GM18858 (cell line): ENCODE results near the gene STUM.
"Not testable (repeated sequence)": the region's sequence is repeated elsewhere in the genome, so short reads cannot be mapped to it uniquely, and the experiment has no call there.

Source experiments
- ATAC-seq: cut with Tn5 transposase; IDR thresholded peaks from one replicate; pipeline ENCODE4 v1.9.1; 2021; ENCODE audit not compliant: unreplicated experiment

Gene STUM

GRCh38 chr1:226580625-226581270, 32.2 kb downstream of the STUM start:
- ATAC-seq = no peak

- ATAC-seq = no peak
Measured at GRCh38 chr1:226581650-226582330, 33.2 kb downstream of the STUM start.

GRCh38 chr1:226582966-226583365, 34.4 kb downstream of the STUM start:
- ATAC-seq = no peak

- ATAC-seq = no peak
Measured at GRCh38 chr1:226584164-226584563, 35.6 kb downstream of the STUM start.

GRCh38 chr1:226586116-226586515, 37.6 kb downstream of the STUM start:
- no peak for ATAC-seq

DNA sequence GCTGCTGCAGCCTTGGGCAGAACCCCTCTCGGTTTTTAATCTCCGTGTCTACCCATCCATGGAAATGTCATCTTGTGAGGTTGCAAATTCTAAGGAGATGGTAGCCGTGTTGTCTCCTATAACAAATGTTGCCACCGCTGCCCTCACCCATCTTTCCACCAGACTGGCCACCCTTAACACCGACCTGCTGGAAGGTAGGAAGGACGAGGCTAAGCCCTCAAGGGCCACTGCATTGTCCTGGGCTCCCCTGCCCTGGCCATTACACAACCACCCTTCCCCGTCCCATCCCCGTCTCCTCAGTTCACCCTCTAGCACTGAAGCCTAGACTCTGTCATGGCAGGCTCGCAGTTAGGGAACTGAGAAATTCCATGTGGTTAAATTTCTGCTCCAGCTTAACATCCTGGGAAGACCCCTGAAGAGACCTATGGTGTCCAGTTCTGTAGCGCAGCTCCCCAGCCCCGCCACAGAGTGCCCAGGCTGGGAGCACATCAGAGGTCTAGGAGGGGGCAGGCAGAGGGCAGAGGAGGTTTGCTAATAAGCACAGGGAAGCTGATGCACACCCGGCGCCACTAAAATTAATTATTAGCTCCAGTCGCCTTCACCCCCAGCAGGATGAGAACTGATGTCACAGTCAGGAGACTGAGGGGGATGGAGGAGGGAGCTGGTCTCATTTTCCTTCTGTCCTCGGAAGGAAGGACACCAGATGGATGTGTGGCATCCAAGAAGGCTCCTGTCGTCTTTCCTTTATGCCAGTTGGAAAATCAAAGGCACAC, 38.3 kb downstream of the STUM start:
- ATAC-seq = no peak

DNA sequence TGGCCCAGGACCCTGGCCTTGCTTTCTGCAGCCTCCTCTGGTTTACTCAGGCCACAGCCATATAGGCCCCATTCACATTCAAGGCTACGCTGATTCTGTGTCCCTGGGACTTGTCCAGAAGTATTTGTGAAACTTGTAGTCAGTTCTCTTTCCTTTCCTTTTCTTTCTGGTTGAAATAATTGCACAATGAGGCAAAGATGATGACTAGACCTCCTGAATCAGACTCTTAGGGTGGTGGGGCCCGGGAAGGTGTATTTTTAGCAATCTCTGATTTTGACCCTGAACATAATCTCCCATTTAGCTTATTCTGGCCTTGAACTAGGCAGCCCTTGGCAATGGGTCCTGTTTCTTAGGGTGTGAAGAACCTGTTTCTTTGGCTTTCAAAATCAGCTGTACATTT, 39.9 kb downstream of the STUM start:
- no peak for ATAC-seq

DNA sequence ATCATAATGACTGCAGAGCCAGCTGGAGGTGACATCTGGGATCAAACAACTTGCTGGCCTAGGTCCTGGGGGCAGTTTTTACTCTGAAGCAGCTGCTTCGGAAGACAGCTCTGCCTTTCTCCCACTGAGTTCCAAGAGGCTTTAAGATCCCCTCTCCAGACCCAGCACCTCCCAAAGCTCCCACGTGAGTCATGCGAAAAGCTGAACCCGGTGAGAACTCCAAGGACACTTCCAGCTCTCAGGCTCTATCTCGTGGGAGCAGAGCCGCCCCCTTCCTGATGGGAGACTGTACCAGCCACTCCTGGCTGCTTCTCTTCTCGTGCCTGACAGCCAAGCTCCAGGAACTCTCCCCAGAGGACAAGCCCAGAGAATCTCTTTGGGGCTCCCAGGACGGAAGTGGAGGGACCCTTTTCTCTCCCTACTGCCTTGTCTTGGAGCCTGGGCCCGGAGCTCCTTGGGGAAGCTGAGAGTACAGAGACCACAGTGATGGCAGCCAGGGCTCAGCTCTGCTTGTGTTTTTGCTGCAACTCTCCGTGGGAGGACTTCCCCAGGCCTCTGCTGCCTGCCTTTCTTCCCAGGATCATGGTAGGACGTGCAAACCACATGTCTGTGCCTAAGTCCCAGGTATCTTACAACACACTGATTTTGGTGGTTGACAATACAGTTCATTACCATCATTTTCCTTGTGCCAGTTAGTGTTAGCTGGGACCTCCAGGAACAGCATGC, 40.6 kb downstream of the STUM start:
- ATAC-seq = no peak

GRCh38 chr1:226590614-226591013, 42.0 kb downstream of the STUM start:
- no peak for ATAC-seq

GRCh38 chr1:226593541-226593940, 45.0 kb downstream of the STUM start:
- no peak for ATAC-seq

GRCh38 chr1:226596531-226597165, 48.1 kb downstream of the STUM start:
- ATAC-seq = no peak

DNA sequence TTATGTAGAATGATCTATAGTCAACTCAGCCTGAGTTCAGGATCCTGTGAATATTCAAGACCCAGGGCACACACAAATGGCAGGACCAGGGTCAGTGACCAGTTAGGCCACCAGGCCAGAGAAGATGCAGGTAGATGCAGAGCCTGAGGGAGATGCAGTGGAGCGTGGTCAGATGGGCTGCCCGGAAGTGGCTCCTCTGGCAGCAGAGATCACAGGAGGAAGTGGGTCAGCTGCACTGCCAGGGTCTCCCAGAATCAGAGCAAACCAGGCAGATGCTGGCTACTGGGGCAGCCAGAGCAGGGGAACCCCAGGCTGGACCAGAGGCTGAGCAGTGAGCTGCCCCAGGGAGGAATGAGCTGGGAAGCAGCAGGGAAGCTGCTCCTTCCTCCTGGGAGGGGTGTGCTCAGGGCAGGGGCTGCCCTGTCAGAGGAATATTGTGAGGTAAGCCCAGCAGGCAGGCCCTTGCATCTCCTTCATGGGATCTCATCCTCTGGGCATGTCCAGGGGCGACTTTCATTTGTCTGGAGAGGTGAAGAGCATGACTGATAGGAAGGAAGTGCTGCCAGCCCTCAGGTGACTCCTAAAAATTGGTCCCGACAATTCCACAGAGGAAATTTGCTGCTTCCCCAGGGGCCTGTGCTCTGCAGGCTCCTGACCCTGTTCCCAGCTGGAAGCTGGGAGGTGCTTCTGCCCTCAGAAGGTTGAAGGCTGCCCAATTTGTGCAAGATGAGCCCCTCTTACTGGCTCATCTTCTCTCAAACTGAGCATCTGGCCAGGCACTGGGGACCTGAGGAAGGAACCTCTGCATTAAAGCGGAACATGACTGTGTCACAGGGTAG, 49.3 kb downstream of the STUM start:
- no peak for ATAC-seq

GRCh38 chr1:226598455-226598849, 49.9 kb downstream of the STUM start:
- ATAC-seq = no peak

GRCh38 chr1:226598955-226599354, 50.4 kb downstream of the STUM start:
- ATAC-seq = not testable (repeated sequence)

DNA sequence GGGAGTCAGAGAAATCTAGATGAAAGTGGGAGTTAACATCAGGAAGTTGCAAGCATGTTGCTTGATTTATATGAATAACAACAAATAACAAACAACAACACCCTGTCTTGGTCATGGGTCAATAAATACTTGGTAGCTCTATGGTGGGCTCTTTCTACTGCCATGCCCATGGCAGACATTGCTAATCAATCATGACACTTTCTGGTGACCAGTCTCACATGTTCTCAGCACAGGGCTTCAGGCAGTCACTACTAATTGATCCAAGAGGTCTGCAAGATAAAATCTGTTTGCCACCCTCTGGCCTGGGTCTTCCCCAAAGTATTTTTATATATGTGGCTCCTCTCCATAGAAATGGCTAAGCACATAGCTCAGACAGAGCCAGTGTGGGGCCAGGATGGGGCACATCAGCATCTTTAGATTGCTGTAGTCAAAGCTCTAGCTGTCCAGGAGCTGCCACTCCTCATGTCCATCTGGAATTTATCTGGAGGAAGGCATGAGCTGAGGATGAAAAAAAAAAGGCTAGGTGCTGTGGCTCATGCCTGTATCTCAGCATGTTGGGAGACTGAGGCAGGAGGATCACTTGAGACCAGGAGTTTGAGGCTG, 51.2 kb downstream of the STUM start:
- ATAC-seq = no peak

DNA sequence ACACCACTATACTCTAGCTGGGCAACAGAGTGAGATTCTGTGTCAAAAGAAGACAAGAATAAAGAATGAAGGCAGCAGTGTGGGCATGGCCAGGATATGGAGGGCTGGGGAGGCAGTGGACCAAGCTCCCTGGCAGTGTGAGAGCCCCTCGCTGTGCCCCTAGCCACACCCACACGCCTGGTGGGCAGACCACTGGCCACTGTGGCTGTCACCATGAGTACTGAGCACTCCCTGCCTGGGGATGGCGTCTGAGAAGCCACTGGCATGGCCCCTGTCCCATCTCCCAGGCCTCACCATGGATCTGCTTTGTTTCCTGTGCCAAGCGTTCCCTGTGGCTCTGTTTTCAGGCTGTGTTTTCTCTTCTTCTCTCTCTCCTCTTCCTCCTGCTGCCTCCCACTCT, 51.7 kb downstream of the STUM start:
- no peak for ATAC-seq

DNA sequence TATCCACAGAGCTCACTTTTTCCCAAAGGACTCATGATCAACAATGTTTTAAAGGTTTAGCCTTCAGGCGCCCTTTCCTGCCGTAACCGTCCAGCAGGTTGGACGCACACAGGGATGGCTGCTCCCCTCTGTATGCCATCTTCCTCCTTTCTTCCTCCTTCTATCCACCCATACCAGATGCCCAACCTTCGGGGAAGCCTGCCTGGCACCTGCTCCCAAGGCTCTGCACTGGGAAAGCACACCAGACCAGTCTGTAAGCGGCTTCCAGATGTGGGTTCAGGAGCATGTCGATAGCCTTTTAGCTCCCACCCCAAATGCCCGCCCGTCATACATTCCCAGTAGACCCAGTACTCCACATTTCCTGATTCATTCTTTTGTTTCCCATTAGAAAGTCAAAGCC, 52.9 kb downstream of the STUM start:
- ATAC-seq = no peak

- no peak for ATAC-seq
Measured at GRCh38 chr1:226602186-226603021, 53.8 kb downstream of the STUM start.
